ENCODE results near the gene CHAF1B.

CHAF1B gene

GRCh38 chr21:36431252-36431651 lies 46.1 kb downstream of the CHAF1B start:
- no peaks in the 10 kb centered on the region for H3K9me3 ChIP-seq (ENCODE audit: control insufficient read depth, low read depth, low read length)
- H3K9ac ChIP-seq (ENCODE audit: low read length): no peak overlapping the region
- H3K27ac ChIP-seq (ENCODE audit: low read length): no peak overlapping the region
- H3K27me3 ChIP-seq (ENCODE audit: control insufficient read depth, insufficient read depth, low read length): no peaks in the 10 kb centered on the region
- H3K4me1 ChIP-seq (ENCODE audit: control insufficient read depth, low read depth, low read length): peaks cover 5% of the 10 kb centered on the region
- H3K4me3 ChIP-seq (ENCODE audit: low read length): no peak overlapping the region
- H3K36me3 ChIP-seq (ENCODE audit: control insufficient read depth, low read depth, low read length): no peaks in the 10 kb centered on the region

- Histone ChIP-seq H3K9me3 (ENCODE audit: control insufficient read depth, low read depth, low read length) (no peaks in the 10 kb centered on the region), H3K27ac (ENCODE audit: low read length) (no peak overlapping the region), H3K4me3 (ENCODE audit: low read length) (no peak overlapping the region), H3K27me3 (ENCODE audit: control insufficient read depth, insufficient read depth, low read length) (no peaks in the 10 kb centered on the region), H3K9ac (ENCODE audit: low read length) (no peak overlapping the region), H3K4me1 (ENCODE audit: control insufficient read depth, low read depth, low read length) (peaks cover 5% of the 10 kb centered on the region), H3K36me3 (ENCODE audit: control insufficient read depth, low read depth, low read length) (no peaks in the 10 kb centered on the region)
Measured at GRCh38 chr21:36433059-36433709, 48.0 kb downstream of the CHAF1B start.

- Histone ChIP-seq H3K4me3 (ENCODE audit: low read length) (no peak overlapping the region), H3K27me3 (ENCODE audit: control insufficient read depth, insufficient read depth, low read length) (no peaks in the 10 kb centered on the region), H3K9ac (ENCODE audit: low read length) (no peak overlapping the region), H3K27ac (ENCODE audit: low read length) (no peak overlapping the region), H3K36me3 (ENCODE audit: control insufficient read depth, low read depth, low read length) (no peaks in the 10 kb centered on the region), H3K4me1 (ENCODE audit: control insufficient read depth, low read depth, low read length) (peaks cover 5% of the 10 kb centered on the region), H3K9me3 (ENCODE audit: control insufficient read depth, low read depth, low read length) (no peaks in the 10 kb centered on the region)
Measured at GRCh38 chr21:36434144-36434543, 49.0 kb downstream of the CHAF1B start.

- H3K27me3 ChIP-seq (ENCODE audit: control insufficient read depth, insufficient read depth, low read length): no peaks in the 10 kb centered on the region
- H3K9me3 ChIP-seq (ENCODE audit: control insufficient read depth, low read depth, low read length): no peaks in the 10 kb centered on the region
- H3K27ac ChIP-seq (ENCODE audit: low read length): no peak overlapping the region
- H3K4me1 ChIP-seq (ENCODE audit: control insufficient read depth, low read depth, low read length): no peaks in the 10 kb centered on the region
- no peak overlapping the region for H3K4me3 ChIP-seq (ENCODE audit: low read length)
- no peak overlapping the region for H3K9ac ChIP-seq (ENCODE audit: low read length)
- H3K36me3 ChIP-seq (ENCODE audit: control insufficient read depth, low read depth, low read length): no peaks in the 10 kb centered on the region
Measured at GRCh38 chr21:36436829-36437744, 51.9 kb downstream of the CHAF1B start.

GRCh38 chr21:36437745-36438128 lies 52.5 kb downstream of the CHAF1B start:
- Histone ChIP-seq H3K36me3 (ENCODE audit: control insufficient read depth, low read depth, low read length) (no peaks in the 10 kb centered on the region), H3K27ac (ENCODE audit: low read length) (no peak overlapping the region), H3K4me3 (ENCODE audit: low read length) (no peak overlapping the region), H3K9ac (ENCODE audit: low read length) (no peak overlapping the region), H3K9me3 (ENCODE audit: control insufficient read depth, low read depth, low read length) (no peaks in the 10 kb centered on the region), H3K27me3 (ENCODE audit: control insufficient read depth, insufficient read depth, low read length) (no peaks in the 10 kb centered on the region), H3K4me1 (ENCODE audit: control insufficient read depth, low read depth, low read length) (no peaks in the 10 kb centered on the region)

GRCh38 chr21:36441715-36442114 lies 56.5 kb downstream of the CHAF1B start:
- Histone ChIP-seq H3K27ac (ENCODE audit: low read length) (no peak overlapping the region), H3K4me3 (ENCODE audit: low read length) (no peak overlapping the region), H3K9me3 (ENCODE audit: control insufficient read depth, low read depth, low read length) (no peaks in the 10 kb centered on the region), H3K36me3 (ENCODE audit: control insufficient read depth, low read depth, low read length) (no peaks in the 10 kb centered on the region), H3K9ac (ENCODE audit: low read length) (no peak overlapping the region), H3K4me1 (ENCODE audit: control insufficient read depth, low read depth, low read length) (no peaks in the 10 kb centered on the region), H3K27me3 (ENCODE audit: control insufficient read depth, insufficient read depth, low read length) (no peaks in the 10 kb centered on the region)

GRCh38 chr21:36446301-36446700 lies 61.1 kb downstream of the CHAF1B start:
- no peaks in the 10 kb centered on the region for H3K36me3 ChIP-seq (ENCODE audit: control insufficient read depth, low read depth, low read length)
- no peak overlapping the region for H3K27ac ChIP-seq (ENCODE audit: low read length)
- H3K9ac ChIP-seq (ENCODE audit: low read length): no peak overlapping the region
- H3K4me3 ChIP-seq (ENCODE audit: low read length): no peak overlapping the region
- H3K4me1 ChIP-seq (ENCODE audit: control insufficient read depth, low read depth, low read length): no peaks in the 10 kb centered on the region
- H3K27me3 ChIP-seq (ENCODE audit: control insufficient read depth, insufficient read depth, low read length): no peaks in the 10 kb centered on the region
- no peaks in the 10 kb centered on the region for H3K9me3 ChIP-seq (ENCODE audit: control insufficient read depth, low read depth, low read length)

- Histone ChIP-seq H3K9ac (ENCODE audit: low read length) (no peak overlapping the region), H3K4me1 (ENCODE audit: control insufficient read depth, low read depth, low read length) (peaks cover 15% of the 10 kb centered on the region), H3K27ac (ENCODE audit: low read length) (no peak overlapping the region)
Measured at GRCh38 chr21:36450511-36450910, 65.3 kb downstream of the CHAF1B start.

GRCh38 chr21:36451506-36451905 lies 66.3 kb downstream of the CHAF1B start:
- Histone ChIP-seq H3K36me3 (ENCODE audit: control insufficient read depth, low read depth, low read length) (no peaks in the 10 kb centered on the region), H3K9ac (ENCODE audit: low read length) (no peak overlapping the region), H3K27me3 (ENCODE audit: control insufficient read depth, insufficient read depth, low read length) (no peaks in the 10 kb centered on the region), H3K4me1 (ENCODE audit: control insufficient read depth, low read depth, low read length) (peaks cover 15% of the 10 kb centered on the region), H3K9me3 (ENCODE audit: control insufficient read depth, low read depth, low read length) (no peaks in the 10 kb centered on the region), H3K27ac (ENCODE audit: low read length) (no peak overlapping the region), H3K4me3 (ENCODE audit: low read length) (no peak overlapping the region)

More at GRCh38 chr21:36450511-36450910, 65.3 kb downstream of the CHAF1B start:
- no peak overlapping the region for H3K4me3 ChIP-seq (ENCODE audit: low read length)
- no peaks in the 10 kb centered on the region for H3K27me3 ChIP-seq (ENCODE audit: control insufficient read depth, insufficient read depth, low read length)
- no peaks in the 10 kb centered on the region for H3K9me3 ChIP-seq (ENCODE audit: control insufficient read depth, low read depth, low read length)
- H3K36me3 ChIP-seq (ENCODE audit: control insufficient read depth, low read depth, low read length): no peaks in the 10 kb centered on the region

GRCh38 chr21:36452281-36452825 lies 67.2 kb downstream of the CHAF1B start:
- no peaks in the 10 kb centered on the region for H3K9me3 ChIP-seq (ENCODE audit: control insufficient read depth, low read depth, low read length)
- H3K27ac ChIP-seq (ENCODE audit: low read length): no peak overlapping the region
- no peak overlapping the region for H3K9ac ChIP-seq (ENCODE audit: low read length)
- H3K4me1 ChIP-seq (ENCODE audit: control insufficient read depth, low read depth, low read length): peaks cover 15% of the 10 kb centered on the region
- no peak overlapping the region for H3K4me3 ChIP-seq (ENCODE audit: low read length)
- H3K36me3 ChIP-seq (ENCODE audit: control insufficient read depth, low read depth, low read length): no peaks in the 10 kb centered on the region
- H3K27me3 ChIP-seq (ENCODE audit: control insufficient read depth, insufficient read depth, low read length): no peaks in the 10 kb centered on the region

GRCh38 chr21:36454093-36454531 lies 68.9 kb downstream of the CHAF1B start:
- no peaks in the 10 kb centered on the region for H3K36me3 ChIP-seq (ENCODE audit: control insufficient read depth, low read depth, low read length)
- H3K9me3 ChIP-seq (ENCODE audit: control insufficient read depth, low read depth, low read length): no peaks in the 10 kb centered on the region
- peaks cover 15% of the 10 kb centered on the region for H3K4me1 ChIP-seq (ENCODE audit: control insufficient read depth, low read depth, low read length)
- no peak overlapping the region for H3K27ac ChIP-seq (ENCODE audit: low read length)
- no peaks in the 10 kb centered on the region for H3K27me3 ChIP-seq (ENCODE audit: control insufficient read depth, insufficient read depth, low read length)
- no peak overlapping the region for H3K9ac ChIP-seq (ENCODE audit: low read length)
- H3K4me3 ChIP-seq (ENCODE audit: low read length): no peak overlapping the region
